Fibroblast of skin of scalp (primary cell): Measurements from ENCODE around the gene CEP295NL.

Source experiments
- DNase-seq: peaks from one replicate; pipeline ENCODE4 v3.0.0-alpha.2; 2013

CEP295NL gene

GRCh38 chr17:78862073-78863023 is 40.7 kb downstream of the CEP295NL start:
- peak; percentile 95 for DNase-seq

- no peak for DNase-seq
Observed at GRCh38 chr17:78861229-78861628, 41.8 kb downstream of the CEP295NL start.

GRCh38 chr17:78859051-78859450 is 44.0 kb downstream of the CEP295NL start:
- no peak for DNase-seq

- DNase-seq: no peak
Observed at GRCh38 chr17:78857266-78857665, 45.7 kb downstream of the CEP295NL start.

GRCh38 chr17:78855561-78856165 is 47.3 kb downstream of the CEP295NL start:
- DNase-seq: no peak

GRCh38 chr17:78854508-78854907 is 48.5 kb downstream of the CEP295NL start:
- DNase-seq: no peak

- DNase-seq: no peak
Observed at GRCh38 chr17:78853926-78854394, 49.0 kb downstream of the CEP295NL start.

GRCh38 chr17:78852709-78853121 is 50.3 kb downstream of the CEP295NL start:
- no peak for DNase-seq

GRCh38 chr17:78849026-78849425 is 54.0 kb downstream of the CEP295NL start:
- DNase-seq: no peak

GRCh38 chr17:78847052-78847451 is 55.9 kb downstream of the CEP295NL start:
- no peak for DNase-seq

GRCh38 chr17:78844301-78845005 is 58.5 kb downstream of the CEP295NL start:
- no peak for DNase-seq

GRCh38 chr17:78842881-78843565 is 60.0 kb downstream of the CEP295NL start:
- DNase-seq: peak; percentile 28

- peak; percentile 99 for DNase-seq
Observed at GRCh38 chr17:78840780-78841611, 62.0 kb downstream of the CEP295NL start, which contains the start of gene USP36. Gene USP36, minus strand, starts transcription at chr17:78840814. Its CDS starts 4,451 bp downstream, at chr17:78836363.
